ENCODE data around the gene GPR146.

Gene GPR146

DNA sequence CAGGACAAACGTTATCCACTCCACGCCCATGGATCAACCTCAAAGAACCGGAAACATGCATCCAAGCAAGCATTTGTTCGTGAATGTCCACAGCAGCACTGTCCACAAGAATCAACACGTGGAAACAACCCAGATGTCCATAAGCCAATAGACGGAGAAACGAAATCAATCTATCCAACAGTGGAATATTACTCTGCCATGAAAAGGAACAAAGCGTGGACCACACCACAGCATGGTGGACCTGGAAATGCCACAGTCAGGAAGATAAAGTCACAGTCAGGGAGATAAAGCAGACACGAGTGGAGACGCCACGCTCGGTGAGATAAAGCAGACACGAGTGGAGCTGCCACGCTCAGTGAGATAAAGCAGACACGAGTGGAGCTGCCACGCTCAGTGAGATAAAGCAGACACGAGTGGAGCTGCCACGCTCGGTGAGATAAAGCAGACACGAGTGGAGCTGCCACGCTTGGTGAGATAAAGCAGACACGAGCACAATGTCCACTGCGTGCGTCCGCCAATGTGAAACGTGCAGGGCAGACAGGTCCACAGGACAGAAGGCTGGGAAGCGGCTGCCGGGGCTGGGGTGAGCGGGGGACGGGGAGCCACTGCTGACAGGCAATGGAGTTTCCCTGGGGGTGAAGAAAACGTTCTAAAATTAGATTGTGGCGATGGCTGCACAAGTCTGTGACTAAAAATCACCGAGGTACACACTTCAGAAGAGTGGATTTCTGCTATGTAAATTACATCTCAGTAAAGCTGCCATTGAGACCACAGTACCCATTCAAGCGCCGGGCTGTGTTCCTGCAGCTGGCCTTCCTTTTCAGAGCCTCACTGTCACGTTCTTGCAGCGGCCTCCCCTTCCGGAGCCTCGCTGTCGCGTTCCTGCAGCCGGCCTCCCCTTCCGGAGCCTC lies 54.2 kb downstream of the GPR146 start:
- Histone ChIP-seq H3K27me3 (ENCODE audit: control insufficient read depth, insufficient read depth, low read length) (no peaks in the 10 kb centered on the region), H3K36me3 (ENCODE audit: control insufficient read depth, insufficient read depth, low read length) (no peaks in the 10 kb centered on the region), H3K4me2 (ENCODE audit: low read length) (no peak overlapping the region), H3K4me1 (peaks cover 7% of the 10 kb centered on the region), H2AFZ (no peak overlapping the region), H3K9me3 (ENCODE audit: control insufficient read depth, low read length) (no peaks in the 10 kb centered on the region), H3K79me2 (peaks cover 57% of the 10 kb centered on the region), H3K9ac (no peak overlapping the region), H3K4me3 (ENCODE audit: low read depth, low read length) (no peak overlapping the region), H3K27ac (no peak overlapping the region)
- TF ChIP-seq, protein P1, sequence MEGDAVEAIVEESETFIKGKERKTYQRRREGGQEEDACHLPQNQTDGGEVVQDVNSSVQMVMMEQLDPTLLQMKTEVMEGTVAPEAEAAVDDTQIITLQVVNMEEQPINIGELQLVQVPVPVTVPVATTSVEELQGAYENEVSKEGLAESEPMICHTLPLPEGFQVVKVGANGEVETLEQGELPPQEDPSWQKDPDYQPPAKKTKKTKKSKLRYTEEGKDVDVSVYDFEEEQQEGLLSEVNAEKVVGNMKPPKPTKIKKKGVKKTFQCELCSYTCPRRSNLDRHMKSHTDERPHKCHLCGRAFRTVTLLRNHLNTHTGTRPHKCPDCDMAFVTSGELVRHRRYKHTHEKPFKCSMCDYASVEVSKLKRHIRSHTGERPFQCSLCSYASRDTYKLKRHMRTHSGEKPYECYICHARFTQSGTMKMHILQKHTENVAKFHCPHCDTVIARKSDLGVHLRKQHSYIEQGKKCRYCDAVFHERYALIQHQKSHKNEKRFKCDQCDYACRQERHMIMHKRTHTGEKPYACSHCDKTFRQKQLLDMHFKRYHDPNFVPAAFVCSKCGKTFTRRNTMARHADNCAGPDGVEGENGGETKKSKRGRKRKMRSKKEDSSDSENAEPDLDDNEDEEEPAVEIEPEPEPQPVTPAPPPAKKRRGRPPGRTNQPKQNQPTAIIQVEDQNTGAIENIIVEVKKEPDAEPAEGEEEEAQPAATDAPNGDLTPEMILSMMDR (IDR thresholded peaks at IDR 0.05) = no peak

DNA sequence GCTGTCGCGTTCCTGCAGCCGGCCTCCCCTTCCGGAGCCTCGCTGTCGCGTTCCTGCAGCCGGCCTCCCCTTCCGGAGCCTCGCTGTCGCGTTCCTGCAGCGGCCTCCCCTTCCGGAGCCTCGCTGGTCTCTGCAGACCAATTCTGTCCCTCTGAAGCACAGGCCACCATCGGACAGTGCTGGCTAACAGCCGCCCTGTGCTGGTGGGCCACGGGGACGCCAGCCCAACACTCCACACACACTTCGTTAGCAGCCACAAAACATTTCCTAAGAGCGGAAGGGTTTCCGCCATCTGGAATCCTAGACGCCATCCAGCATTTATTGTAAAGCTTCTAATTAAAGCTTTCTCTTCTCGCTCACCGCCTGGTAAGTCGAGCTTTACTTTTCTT lies 54.8 kb downstream of the GPR146 start:
- H3K9me3 ChIP-seq (ENCODE audit: control insufficient read depth, low read length) = no peaks in the 10 kb centered on the region
- no peak overlapping the region for H2AFZ ChIP-seq
- H3K4me3 ChIP-seq (ENCODE audit: low read depth, low read length) = no peak overlapping the region
- H3K4me1 ChIP-seq = peaks cover 7% of the 10 kb centered on the region
- no peak overlapping the region for H3K4me2 ChIP-seq (ENCODE audit: low read length)
- H3K36me3 ChIP-seq (ENCODE audit: control insufficient read depth, insufficient read depth, low read length) = no peaks in the 10 kb centered on the region
- H3K27ac ChIP-seq = no peak overlapping the region
- H3K9ac ChIP-seq = no peak overlapping the region
- peaks cover 61% of the 10 kb centered on the region for H3K79me2 ChIP-seq
- TF ChIP-seq, protein P1 (IDR thresholded peaks at IDR 0.05) = no peak
- H3K27me3 ChIP-seq (ENCODE audit: control insufficient read depth, insufficient read depth, low read length) = no peaks in the 10 kb centered on the region

DNA sequence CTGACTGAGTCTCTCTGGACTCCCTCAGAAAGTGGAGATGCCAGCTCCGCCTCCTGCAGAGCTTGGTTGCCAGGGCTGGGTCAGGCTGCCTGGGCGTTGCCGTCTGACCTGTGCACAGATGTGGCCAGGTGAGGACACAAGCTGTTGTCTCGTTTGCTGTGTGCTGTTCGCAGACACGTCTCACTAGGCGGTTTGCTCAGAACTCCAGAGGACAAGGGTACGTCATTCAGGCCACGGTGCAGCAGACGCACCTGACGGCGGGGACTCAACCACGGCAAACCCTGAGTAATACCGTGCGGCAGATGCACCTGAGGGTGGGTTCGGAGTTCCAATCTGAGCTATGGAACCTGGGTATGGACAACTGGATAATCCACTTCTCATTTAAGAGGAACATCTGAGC lies 55.3 kb downstream of the GPR146 start:
- Histone ChIP-seq H3K4me3 (ENCODE audit: low read depth, low read length) (no peak overlapping the region), H3K79me2 (peaks cover 61% of the 10 kb centered on the region), H3K27me3 (ENCODE audit: control insufficient read depth, insufficient read depth, low read length) (no peaks in the 10 kb centered on the region), H3K36me3 (ENCODE audit: control insufficient read depth, insufficient read depth, low read length) (no peaks in the 10 kb centered on the region), H3K9me3 (ENCODE audit: control insufficient read depth, low read length) (no peaks in the 10 kb centered on the region), H3K9ac (no peak overlapping the region), H3K4me1 (peaks cover 7% of the 10 kb centered on the region), H3K27ac (no peak overlapping the region), H3K4me2 (ENCODE audit: low read length) (no peak overlapping the region), H2AFZ (no peak overlapping the region)
- TF ChIP-seq, protein P1 (IDR thresholded peaks at IDR 0.05) = no peak

- TF ChIP-seq, protein P1 (IDR thresholded peaks at IDR 0.05) = no peak
- no peaks in the 10 kb centered on the region for H3K27me3 ChIP-seq (ENCODE audit: control insufficient read depth, insufficient read depth, low read length)
- H3K27ac ChIP-seq = no peak overlapping the region
- H3K36me3 ChIP-seq (ENCODE audit: control insufficient read depth, insufficient read depth, low read length) = no peaks in the 10 kb centered on the region
- H3K9me3 ChIP-seq (ENCODE audit: control insufficient read depth, low read length) = no peaks in the 10 kb centered on the region
- no peak overlapping the region for H3K4me3 ChIP-seq (ENCODE audit: low read depth, low read length)
- H2AFZ ChIP-seq = no peak overlapping the region
- H3K79me2 ChIP-seq = peaks cover 65% of the 10 kb centered on the region
- no peak overlapping the region for H3K4me2 ChIP-seq (ENCODE audit: low read length)
- no peak overlapping the region for H3K9ac ChIP-seq
- H3K4me1 ChIP-seq = peaks cover 7% of the 10 kb centered on the region
Measured at GRCh38 chr7:1100386-1100785, 56.0 kb downstream of the GPR146 start.

All from parathyroid adenoma (tissue), 2 donors.